NCI-H146 (cell line): ENCODE data around the gene FNIP1.
"Not testable (repeated sequence)": the region's sequence is repeated elsewhere in the genome, so short reads cannot be mapped to it uniquely, and the experiment has no call there.

Experiments
- DNase-seq: peaks from one replicate; lab custom pipeline; 2025; lab: John Stamatoyannopoulos, UW

The FNIP1 gene

GRCh38 chr5:131749723-131750470 lies 46.9 kb downstream of the FNIP1 start:
- no peak for DNase-seq

GRCh38 chr5:131749138-131749537 lies 47.7 kb downstream of the FNIP1 start:
- DNase-seq = no peak

- DNase-seq = no peak
Measured at GRCh38 chr5:131747180-131748105, 49.4 kb downstream of the FNIP1 start.

GRCh38 chr5:131746423-131746822 lies 50.4 kb downstream of the FNIP1 start:
- no peak for DNase-seq

GRCh38 chr5:131745703-131746102 lies 51.1 kb downstream of the FNIP1 start:
- no peak for DNase-seq

- DNase-seq = no peak
Measured at GRCh38 chr5:131745155-131745554, 51.7 kb downstream of the FNIP1 start.

GRCh38 chr5:131740477-131740876 lies 56.3 kb downstream of the FNIP1 start:
- no peak for DNase-seq

- no peak for DNase-seq
Measured at GRCh38 chr5:131735393-131735792, 61.4 kb downstream of the FNIP1 start.

GRCh38 chr5:131734939-131735338 lies 61.9 kb downstream of the FNIP1 start:
- DNase-seq = not testable (repeated sequence)

GRCh38 chr5:131729292-131729691 lies 67.5 kb downstream of the FNIP1 start:
- DNase-seq = not testable (repeated sequence)

GRCh38 chr5:131724089-131724488 lies 72.7 kb downstream of the FNIP1 start:
- not testable (repeated sequence) for DNase-seq

- no peak for DNase-seq
Measured at GRCh38 chr5:131720714-131721113, 76.1 kb downstream of the FNIP1 start.

GRCh38 chr5:131719564-131719963 lies 77.3 kb downstream of the FNIP1 start:
- no peak for DNase-seq

- DNase-seq = no peak
Measured at GRCh38 chr5:131718487-131719014, 78.3 kb downstream of the FNIP1 start.

GRCh38 chr5:131717164-131717563 lies 79.7 kb downstream of the FNIP1 start:
- not testable (repeated sequence) for DNase-seq

GRCh38 chr5:131716650-131717049 lies 80.2 kb downstream of the FNIP1 start:
- DNase-seq = no peak

- no peak for DNase-seq
Measured at GRCh38 chr5:131710391-131710790, 86.4 kb downstream of the FNIP1 start.

- no peak for DNase-seq
Measured at GRCh38 chr5:131709043-131709442, 87.8 kb downstream of the FNIP1 start.

GRCh38 chr5:131706281-131706680 lies 90.5 kb downstream of the FNIP1 start:
- DNase-seq = no peak

- DNase-seq = no peak
Measured at GRCh38 chr5:131694926-131695325, 101.9 kb downstream of the FNIP1 start.

- no peak for DNase-seq
Measured at GRCh38 chr5:131693894-131694293, 102.9 kb downstream of the FNIP1 start.

GRCh38 chr5:131685516-131686171 lies 111.2 kb downstream of the FNIP1 start:
- DNase-seq = no peak
